ENCODE measurements around the gene RUSF1.

The RUSF1 gene

DNA sequence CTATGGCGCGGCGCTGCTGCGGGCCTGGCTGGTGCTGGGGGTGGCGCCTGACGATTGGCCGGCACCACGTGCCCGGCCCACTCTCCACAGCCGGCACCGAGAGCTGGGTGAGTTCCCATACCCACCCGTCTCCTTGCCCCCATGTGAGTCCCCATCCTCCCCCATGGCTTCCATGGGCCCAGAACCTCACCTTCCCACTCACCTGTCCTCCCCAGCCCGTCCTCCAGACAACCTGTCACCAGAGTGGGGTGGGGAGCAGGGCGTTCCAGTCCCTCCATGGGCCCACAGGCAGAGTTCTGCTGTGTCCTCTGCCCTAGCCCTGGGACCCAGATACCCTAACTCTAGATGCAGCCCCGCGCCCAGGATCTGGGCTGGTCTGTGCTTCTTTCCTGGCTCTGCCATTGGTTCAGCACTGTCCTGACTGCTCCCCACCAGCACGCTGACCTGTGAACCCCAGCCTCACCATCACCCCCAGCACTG is 43.4 kb downstream of the RUSF1 start:
- TF ChIP-seq, protein P1, sequence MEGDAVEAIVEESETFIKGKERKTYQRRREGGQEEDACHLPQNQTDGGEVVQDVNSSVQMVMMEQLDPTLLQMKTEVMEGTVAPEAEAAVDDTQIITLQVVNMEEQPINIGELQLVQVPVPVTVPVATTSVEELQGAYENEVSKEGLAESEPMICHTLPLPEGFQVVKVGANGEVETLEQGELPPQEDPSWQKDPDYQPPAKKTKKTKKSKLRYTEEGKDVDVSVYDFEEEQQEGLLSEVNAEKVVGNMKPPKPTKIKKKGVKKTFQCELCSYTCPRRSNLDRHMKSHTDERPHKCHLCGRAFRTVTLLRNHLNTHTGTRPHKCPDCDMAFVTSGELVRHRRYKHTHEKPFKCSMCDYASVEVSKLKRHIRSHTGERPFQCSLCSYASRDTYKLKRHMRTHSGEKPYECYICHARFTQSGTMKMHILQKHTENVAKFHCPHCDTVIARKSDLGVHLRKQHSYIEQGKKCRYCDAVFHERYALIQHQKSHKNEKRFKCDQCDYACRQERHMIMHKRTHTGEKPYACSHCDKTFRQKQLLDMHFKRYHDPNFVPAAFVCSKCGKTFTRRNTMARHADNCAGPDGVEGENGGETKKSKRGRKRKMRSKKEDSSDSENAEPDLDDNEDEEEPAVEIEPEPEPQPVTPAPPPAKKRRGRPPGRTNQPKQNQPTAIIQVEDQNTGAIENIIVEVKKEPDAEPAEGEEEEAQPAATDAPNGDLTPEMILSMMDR (IDR thresholded peaks at IDR 0.05), result no peak
- peaks cover 18% of the 10 kb centered on the region for H3K36me3 ChIP-seq
- peaks cover 14 to 16% of the 10 kb centered on the region in 2 experiments for H3K4me1 ChIP-seq (ENCODE audit: control insufficient read depth in 1 of 2, insufficient read depth in 1 of 2, low read depth in 1 of 2, low read length in 1 of 2)
- H3K27me3 ChIP-seq, result no peaks in the 10 kb centered on the region
- H3K4me3 ChIP-seq (ENCODE audit: low read depth in 1 of 2, low read length in 1 of 2), result no peak overlapping the region
- H3K9me3 ChIP-seq, result no peaks in the 10 kb centered on the region
- H3K27ac ChIP-seq, result no peak overlapping the region

DNA sequence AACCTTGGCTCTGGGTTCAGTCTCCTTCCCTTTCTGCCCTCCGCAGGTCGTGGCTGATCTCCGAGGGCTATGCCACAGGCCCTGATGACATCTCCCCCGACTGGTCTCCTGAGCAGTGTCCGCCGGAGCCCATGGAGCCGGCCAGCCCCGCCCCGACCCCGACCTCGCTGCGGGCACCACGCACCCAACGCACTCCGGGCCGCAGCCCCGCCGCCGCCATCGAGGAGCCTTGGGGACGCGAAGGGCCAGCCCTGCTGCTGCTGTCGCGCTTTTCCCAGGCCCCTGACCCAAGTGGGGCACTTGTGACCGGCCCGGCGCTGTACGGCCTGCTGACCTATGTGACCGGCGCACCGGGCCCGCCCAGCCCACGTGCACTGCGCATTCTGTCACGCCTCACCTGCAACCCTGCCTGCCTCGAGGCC is 43.8 kb downstream of the RUSF1 start:
- H3K4me1 ChIP-seq (ENCODE audit: control insufficient read depth in 1 of 2, insufficient read depth in 1 of 2, low read depth in 1 of 2, low read length in 1 of 2), result peaks cover 15 to 17% of the 10 kb centered on the region in 2 experiments
- TF ChIP-seq, protein P1 (IDR thresholded peaks at IDR 0.05), result no peak
- H3K4me3 ChIP-seq (ENCODE audit: low read depth in 1 of 2, low read length in 1 of 2), result no peak overlapping the region
- no peaks in the 10 kb centered on the region for H3K27me3 ChIP-seq
- H3K9me3 ChIP-seq, result no peaks in the 10 kb centered on the region
- H3K27ac ChIP-seq, result no peak overlapping the region
- H3K36me3 ChIP-seq, result peaks cover 18% of the 10 kb centered on the region

DNA sequence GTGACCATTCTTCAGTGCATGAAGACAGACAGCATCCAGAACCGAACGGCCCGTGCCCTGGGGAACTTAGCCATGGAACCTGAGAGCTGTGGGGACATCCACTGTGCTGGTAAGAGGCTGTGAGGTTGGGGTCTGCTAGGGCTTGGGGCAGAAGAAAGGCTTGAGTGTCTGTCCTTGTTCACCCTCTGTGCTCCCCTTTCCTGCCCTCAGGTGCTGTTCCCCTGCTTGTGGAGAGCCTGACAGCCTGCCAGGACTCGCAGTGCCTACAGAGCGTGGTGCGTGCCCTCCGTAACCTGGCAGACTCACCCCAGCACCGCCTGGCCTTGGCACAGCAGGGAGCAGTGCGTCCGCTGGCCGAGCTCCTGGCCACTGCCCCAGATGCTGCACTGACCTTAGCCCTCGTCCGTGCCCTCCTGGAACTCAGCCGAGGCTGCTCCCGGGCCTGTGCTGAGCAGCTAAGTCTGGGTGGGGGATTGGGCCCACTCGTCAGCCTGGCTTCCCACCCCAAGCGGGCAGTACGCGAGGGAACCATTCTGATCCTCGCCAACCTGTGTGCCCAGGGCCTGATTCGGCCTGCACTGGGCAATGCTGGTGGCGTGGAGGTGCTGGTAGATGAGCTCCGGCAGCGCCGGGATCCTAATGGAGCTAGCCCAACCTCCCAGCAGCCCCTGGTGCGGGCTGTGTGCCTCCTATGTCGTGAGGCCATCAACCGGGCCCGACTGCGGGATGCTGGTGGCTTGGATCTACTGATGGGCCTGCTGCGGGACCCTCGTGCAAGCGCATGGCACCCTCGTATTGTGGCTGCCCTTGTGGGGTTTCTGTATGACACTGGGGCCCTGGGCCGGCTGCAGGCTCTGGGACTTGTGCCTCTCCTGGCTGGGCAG is 46.0 kb downstream of the RUSF1 start:
- H3K4me3 ChIP-seq (ENCODE audit: low read depth in 1 of 2, low read length in 1 of 2), result no peak overlapping the region
- H3K4me1 ChIP-seq (ENCODE audit: control insufficient read depth in 1 of 2, insufficient read depth in 1 of 2, low read depth in 1 of 2, low read length in 1 of 2), result peaks cover 28 to 34% of the 10 kb centered on the region in 2 experiments
- no peak overlapping the region for H3K27ac ChIP-seq
- peaks cover 18% of the 10 kb centered on the region for H3K36me3 ChIP-seq
- TF ChIP-seq, protein P1 (IDR thresholded peaks at IDR 0.05), result no peak
- no peaks in the 10 kb centered on the region for H3K27me3 ChIP-seq
- no peaks in the 10 kb centered on the region for H3K9me3 ChIP-seq

DNA sequence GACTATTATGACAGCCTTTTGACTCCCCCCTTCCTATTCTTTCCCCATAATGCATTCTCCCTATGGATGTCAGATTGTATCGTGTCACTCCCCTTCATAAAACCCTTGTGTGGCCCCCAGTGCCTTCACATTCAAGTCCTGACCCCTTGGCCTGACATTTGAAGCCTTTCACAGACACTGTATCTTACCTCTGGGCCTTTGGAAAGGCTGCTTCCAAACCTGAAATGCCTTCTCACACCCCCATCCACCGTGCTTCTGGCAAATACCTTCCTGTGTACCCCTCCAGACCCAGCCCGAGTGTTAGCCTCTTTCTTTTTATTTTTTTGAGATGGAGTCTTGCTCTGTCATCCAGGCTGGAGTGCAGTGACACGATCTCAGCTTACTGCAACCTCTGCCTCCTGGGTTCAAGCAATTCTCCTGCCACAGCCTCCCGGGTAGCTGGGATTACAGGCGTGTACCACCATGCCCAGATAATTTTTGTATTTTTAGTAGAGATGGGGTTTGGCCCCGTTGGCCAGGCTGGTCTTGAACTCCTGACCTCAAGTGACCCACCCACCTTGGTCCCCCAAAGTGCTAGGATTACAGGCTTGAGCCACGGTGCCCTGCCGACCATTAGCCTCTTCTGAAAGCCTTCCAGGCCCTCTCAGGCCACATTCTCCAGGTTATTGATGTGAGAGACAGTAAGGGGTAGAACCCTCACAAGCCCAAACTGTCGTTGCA is 46.8 kb downstream of the RUSF1 start:
- Histone ChIP-seq H3K4me1 (ENCODE audit: control insufficient read depth in 1 of 2, insufficient read depth in 1 of 2, low read depth in 1 of 2, low read length in 1 of 2) (peaks cover 33 to 34% of the 10 kb centered on the region in 2 experiments), H3K36me3 (peaks cover 18% of the 10 kb centered on the region), H3K27me3 (no peaks in the 10 kb centered on the region), H3K4me3 (ENCODE audit: low read depth in 1 of 2, low read length in 1 of 2) (no peak overlapping the region), H3K9me3 (no peaks in the 10 kb centered on the region), H3K27ac (no peak overlapping the region)
- TF ChIP-seq, protein P1 (IDR thresholded peaks at IDR 0.05), result no peak

DNA sequence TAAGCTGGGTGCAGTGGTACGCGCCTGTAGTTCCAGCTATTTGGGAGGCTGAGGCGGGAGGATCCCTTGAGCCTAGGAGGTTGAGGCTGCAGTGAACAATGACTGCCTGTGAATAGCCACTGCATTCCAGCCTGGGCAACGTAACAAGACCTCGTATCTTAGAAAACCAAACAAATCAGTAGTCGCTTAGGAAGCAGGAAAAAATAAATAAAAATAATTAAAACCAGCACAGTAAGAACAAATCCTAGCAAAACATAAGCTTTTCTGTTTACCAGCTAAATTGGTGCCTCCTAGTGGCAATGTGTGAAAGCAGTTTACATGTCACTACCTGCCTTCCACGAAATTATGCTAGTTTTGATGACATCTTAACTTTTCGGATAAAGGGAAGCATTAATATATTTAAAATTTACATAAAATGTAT is 47.6 kb downstream of the RUSF1 start:
- Histone ChIP-seq H3K4me1 (ENCODE audit: control insufficient read depth in 1 of 2, insufficient read depth in 1 of 2, low read depth in 1 of 2, low read length in 1 of 2) (peaks cover 34 to 37% of the 10 kb centered on the region in 2 experiments), H3K27ac (peak overlapping the region; percentile 96), H3K36me3 (peaks cover 18% of the 10 kb centered on the region), H3K27me3 (no peaks in the 10 kb centered on the region), H3K4me3 (ENCODE audit: low read depth in 1 of 2, low read length in 1 of 2) (peak overlapping the region in 1 of 2 experiments; percentile 91), H3K9me3 (no peaks in the 10 kb centered on the region)
- TF ChIP-seq, protein P1 (IDR thresholded peaks at IDR 0.05), result peak; percentile 38

All from neutrophil (primary cell).